Body of pancreas (tissue), 4 donors: ENCODE data around the gene MYO15B. TPM values are rescaled to one million over a fixed set of nuclear protein-coding genes. Genes with fewer than 3 reads are reported as not detected.

Experiments
- ATAC-seq: fragments of 150-250 bp; one replicate; pipeline ENCODE4 v1.9.1; 2016
- DNase-seq, 4 donors: peaks; one replicate each; pipeline ENCODE4 v3.0.0-alpha.2; 2019
- H3K27ac ChIP-seq, 4 donors: fragments of 200-600 bp; sonication (generic); 1 replicate in 3 of 4; 2 replicates in 1 of 4; pipeline versions ENCODE4 v1.5.1 to v1.6.1; 2016 to 2019; ENCODE audit warnings: mild to moderate bottlenecking in 1 of 4, mixed read lengths in 1 of 4, moderate library complexity in 1 of 4
- H3K27me3 ChIP-seq, 2 donors: fragments of 200-600 bp; sonication (generic); one replicate each; pipeline ENCODE4 v1.6.0; 2016; ENCODE audit warnings: mild to moderate bottlenecking in 1 of 2
- H3K36me3 ChIP-seq, 2 donors: fragments of 200-600 bp; sonication (generic); replicated peaks in 1 of 2; 2 replicates each; pipeline ENCODE4 v1.5.1; 2016; ENCODE audit warnings: low read depth in 2 of 2; ENCODE audit not compliant: insufficient read depth in 1 of 2
- H3K4me1 ChIP-seq: fragments of 200-600 bp; sonication (generic); one replicate; pipeline ENCODE4 v1.6.0; 2016
- H3K4me3 ChIP-seq, 2 donors: fragments of 200-600 bp; sonication (generic); 1 replicate in 1 of 2; 2 replicates in 1 of 2; pipeline ENCODE4 v1.5.1; 2016 to 2019
- H3K9me3 ChIP-seq, 3 donors: fragments of 200-600 bp; sonication (generic); 1 replicate in 2 of 3; 2 replicates in 1 of 3; pipeline ENCODE4 v1.5.1; 2016
- CTCF ChIP-seq, 7 experiments: fragments of 450-650 bp in 4 of 7; fragments of 200-600 bp in 3 of 7; sonication (generic) in 3 of 7; IDR thresholded peaks; one replicate each; pipeline ENCODE4 v1.5.1; 2016 to 2019; ENCODE audit warnings: antibody characterized with exemption in 7 of 7
- POLR2A ChIP-seq, 3 donors: fragments of 450-650 bp; IDR thresholded peaks; one replicate each; pipeline ENCODE4 v1.6.1; 2016; ENCODE audit warnings: antibody characterized with exemption in 3 of 3, mild to moderate bottlenecking in 2 of 3
- WGBS, 2 donors: methylation state at CpG; one replicate each; pipeline ENCODE4 v1.1.5; 2017; 5-methylcytosine and 5-hydroxymethylcytosine counted together
- intact Hi-C: fragments of 100-400 bp; cut with DNase I; formaldehyde crosslinking; loops from one replicate; pipeline ENCODE4 v1.15.1; 2023
- total RNA-seq, 2 donors: library from RNA; depleted of rRNA; stranded (reverse); fragments of >200 nt; gene quantifications; one replicate each; pipeline ENCODE4 v1.1.0, GENCODE V29; 2016

MYO15B gene
- total RNA-seq, 2 donors from 2014 or later, result 61.2 to 183 TPM

GRCh38 chr17:75632863-75633485 is 45.4 kb downstream of the MYO15B start, which contains the start of gene SMIM5:
TSS of gene SMIM5 (plus strand) at chr17:75633434. CDS start at chr17:75640202, 6,768 bp downstream.
- Histone ChIP-seq H3K9me3 (no peaks in the 10 kb centered on the region), H3K36me3 (no peaks in the 10 kb centered on the region), H3K27me3 (no peaks in the 10 kb centered on the region), H3K4me3 (no peak within 1 kb of the TSS), H3K27ac (peak within 1 kb of the TSS; percentile 52 to 78 (median 72)), H3K4me1 (peaks cover 25% of the 10 kb centered on the region)
- intact Hi-C loops, result loop anchor here (2.0 kb wide), 1 partner anchor 116 kb away; no protein-coding TSS in a partner anchor
- WGBS, 2 donors, result 14 to 21% methylated on average over 10 to 17 of the region's 19 CpGs
- peak; percentile 82 for ATAC-seq
- peak; percentile 85 to 89 (median 86) for DNase-seq
- TF ChIP-seq CTCF (IDR thresholded peaks at IDR 0.05) (peak; percentile 85 to 97 (median 93)), POLR2A (IDR thresholded peaks at IDR 0.05) (no peak)

- ATAC-seq (peak; percentile 91), DNase-seq (peak; percentile 95 to 97 (median 95))
- intact Hi-C loops, result loop anchor here (2.0 kb wide), 1 partner anchor 115 kb away; no protein-coding TSS in a partner anchor
- Histone ChIP-seq H3K27ac (peak overlapping the region; percentile 52 to 78 (median 72)), H3K27me3 (no peaks in the 10 kb centered on the region), H3K4me3 (no peak overlapping the region), H3K36me3 (no peaks in the 10 kb centered on the region), H3K9me3 (no peaks in the 10 kb centered on the region), H3K4me1 (peaks cover 25% of the 10 kb centered on the region)
- WGBS, 2 donors, result 2 to 14% methylated on average over 13 to 27 of the region's 27 CpGs
- TF ChIP-seq POLR2A (IDR thresholded peaks at IDR 0.05) (no peak), CTCF (IDR thresholded peaks at IDR 0.05) (peak; percentile 35 to 82 (median 66))
Measured at GRCh38 chr17:75633486-75634375, 46.1 kb downstream of the MYO15B start.

DNA sequence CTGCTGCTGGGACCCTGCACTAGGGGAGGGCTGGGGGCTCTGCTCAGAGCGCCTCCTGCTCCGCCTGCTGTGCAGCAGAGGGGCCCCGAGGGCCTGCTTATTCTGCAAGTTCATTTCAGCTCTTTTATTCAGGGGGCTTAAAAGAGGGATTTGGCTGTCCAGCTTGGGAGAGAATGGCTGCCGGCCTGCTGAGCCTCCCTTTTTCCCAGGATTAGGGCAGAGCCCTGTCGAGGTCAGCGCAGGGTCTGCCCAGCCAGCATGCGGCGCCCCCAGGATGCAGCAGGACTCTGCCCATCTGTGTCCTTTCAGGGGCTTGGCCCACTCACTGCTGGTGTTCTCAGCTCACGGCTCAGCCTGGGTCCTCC is 46.8 kb downstream of the MYO15B start:
- intact Hi-C loops, result no loop called here
- peak overlapping the region in 3 of 4 donors; percentile 70 to 78 (median 75) for H3K27ac ChIP-seq
- ATAC-seq, result no peak
- H3K4me3 ChIP-seq, result no peak overlapping the region
- no peak for TF ChIP-seq CTCF (IDR thresholded peaks at IDR 0.05)
- TF ChIP-seq POLR2A (IDR thresholded peaks at IDR 0.05), result no peak
- H3K27me3 ChIP-seq, result no peaks in the 10 kb centered on the region
- no peak for DNase-seq
- H3K4me1 ChIP-seq, result peaks cover 25% of the 10 kb centered on the region
- H3K36me3 ChIP-seq, result no peaks in the 10 kb centered on the region
- 79 to 89% methylated on average over 3 to 9 of the region's 9 CpGs for WGBS, 2 donors
- H3K9me3 ChIP-seq, result no peaks in the 10 kb centered on the region

DNA sequence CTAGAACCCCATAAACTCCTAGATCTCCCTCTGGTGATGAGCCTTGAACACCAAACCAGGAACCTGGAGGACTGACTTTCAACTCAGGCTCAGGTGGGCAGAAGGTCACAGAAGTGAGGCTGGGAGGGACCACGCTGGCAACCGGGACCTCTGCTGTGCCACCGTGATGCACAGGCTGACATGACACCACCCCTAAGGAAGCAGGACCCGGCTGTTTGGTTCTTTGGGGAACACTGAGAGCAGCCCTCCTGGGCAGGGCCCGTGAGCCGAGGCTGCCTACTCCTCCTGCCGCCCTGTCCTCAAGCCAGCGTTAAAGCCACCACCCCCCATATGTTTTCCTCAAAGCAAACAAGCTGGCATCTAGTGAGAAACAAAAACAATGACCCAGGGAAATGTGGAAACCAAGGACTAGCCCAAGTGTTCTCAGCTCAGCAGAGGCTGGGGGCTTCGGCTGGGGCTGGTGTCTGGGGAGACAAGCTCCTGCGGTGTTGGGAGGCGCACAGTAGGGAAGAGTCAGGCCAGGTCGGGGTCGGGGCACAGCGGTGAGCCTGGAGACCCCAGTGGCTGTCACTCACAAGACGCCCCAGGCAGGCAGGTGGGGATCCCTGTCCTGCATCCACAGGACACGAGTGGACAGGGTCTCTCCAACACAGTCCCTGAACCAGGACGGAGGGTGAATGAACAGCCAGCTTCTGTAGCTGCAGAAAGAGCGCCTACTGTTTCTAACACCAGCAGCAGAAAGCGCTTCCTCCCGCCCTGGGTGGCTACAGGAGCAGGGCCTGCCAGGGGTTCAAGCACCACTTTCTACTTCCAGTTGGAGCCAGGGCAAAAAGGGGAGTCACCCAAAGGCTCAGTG is 47.4 kb downstream of the MYO15B start:
- no peak for ATAC-seq
- H3K27me3 ChIP-seq, result no peaks in the 10 kb centered on the region
- H3K36me3 ChIP-seq, result no peaks in the 10 kb centered on the region
- 87 to 92% methylated on average over 8 to 20 of the region's 20 CpGs for WGBS, 2 donors
- peak overlapping the region in 2 of 4 donors; percentile 75 to 78 for H3K27ac ChIP-seq
- no peak for DNase-seq
- H3K4me3 ChIP-seq, result no peak overlapping the region
- peaks cover 28% of the 10 kb centered on the region for H3K4me1 ChIP-seq
- H3K9me3 ChIP-seq, result no peaks in the 10 kb centered on the region
- intact Hi-C loops, result no loop called here
- no peak for TF ChIP-seq CTCF (IDR thresholded peaks at IDR 0.05)
- TF ChIP-seq POLR2A (IDR thresholded peaks at IDR 0.05), result no peak
